ENCODE measurements around the gene BCL7B. TPM values are rescaled to one million over a fixed set of nuclear protein-coding genes. Genes with fewer than 3 reads are reported as not detected.

Gene BCL7B
- total RNA-seq, 1 experiment from 2014 or later, result 56.3 TPM

DNA sequence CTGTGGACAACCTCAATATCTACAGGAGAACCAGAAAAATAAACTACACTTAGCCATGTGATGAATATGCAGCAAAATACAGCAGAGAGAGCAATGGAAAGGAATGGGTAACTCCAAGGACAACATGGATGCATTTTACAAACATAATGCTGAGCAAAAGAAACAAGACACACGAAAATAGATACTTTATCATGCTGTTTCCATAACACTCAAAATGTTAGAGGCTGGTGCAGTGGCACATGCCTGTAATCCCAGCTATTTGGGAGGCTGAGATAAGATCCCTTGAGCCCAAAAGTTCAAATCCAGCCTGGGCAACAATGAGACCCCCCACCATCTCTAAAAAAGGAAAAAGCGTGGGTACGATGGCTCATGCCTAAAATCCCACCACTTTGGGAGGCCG is 8.3 kb downstream of the BCL7B start:
- peaks cover 36% of the 10 kb centered on the region for H3K36me3 ChIP-seq (ENCODE audit: insufficient read depth, low read length, poor library complexity, severe bottlenecking)

GRCh38 chr7:73547841-73548240 is 9.6 kb downstream of the BCL7B start:
- Histone ChIP-seq H3K4me3 (ENCODE audit: low read depth, low read length, poor library complexity, severe bottlenecking) (no peak overlapping the region), H3K9me3 (ENCODE audit: low read depth, low read length, poor library complexity, severe bottlenecking) (no peaks in the 10 kb centered on the region), H3K27ac (ENCODE audit: low read depth, low read length, poor library complexity, severe bottlenecking) (no peak overlapping the region), H3K27me3 (replicated peaks; ENCODE audit: insufficient read depth, low read depth, low read length, poor library complexity) (no peaks in the 10 kb centered on the region), H3K4me1 (ENCODE audit: insufficient read depth, low read length, poor library complexity, severe bottlenecking) (no peaks in the 10 kb centered on the region), H3K36me3 (ENCODE audit: insufficient read depth, low read length, poor library complexity, severe bottlenecking) (peaks cover 38% of the 10 kb centered on the region)
- no peak for DNase-seq (ENCODE audit: low spot score)
- POLR2A ChIA-PET (ENCODE audit: low non-redundant PET), result no interaction called here
- intact Hi-C loops (cut with micrococcal nuclease; ENCODE audit: unreplicated experiment), result no loop called here
- TF ChIP-seq EZH2 (IDR thresholded peaks at IDR 0.05; ENCODE audit: borderline replicate concordance, low read depth, low read length, poor library complexity, severe bottlenecking) (no peak), CTCF (conservative IDR thresholded peaks at IDR 0.05; ENCODE audit: low read depth, low read length) (no peak)
- CTCF ChIA-PET, result interaction anchor here (0.6 kb wide), 2 partner anchors 94 to 191 kb away, joined by 4 to 5 read pairs; no protein-coding TSS in a partner anchor
- no TSS peak for BruUV-seq (replicated peaks)

More for the DNA sequence above, 8.3 kb downstream of the BCL7B start:
- H3K4me1 ChIP-seq (ENCODE audit: insufficient read depth, low read length, poor library complexity, severe bottlenecking), result no peaks in the 10 kb centered on the region
- H3K27me3 ChIP-seq (replicated peaks; ENCODE audit: insufficient read depth, low read depth, low read length, poor library complexity), result no peaks in the 10 kb centered on the region
- POLR2A ChIA-PET (ENCODE audit: low non-redundant PET), result no interaction called here
- DNase-seq (ENCODE audit: low spot score), result no peak
- CTCF ChIA-PET, result no interaction called here
- H3K9me3 ChIP-seq (ENCODE audit: low read depth, low read length, poor library complexity, severe bottlenecking), result no peaks in the 10 kb centered on the region
- H3K27ac ChIP-seq (ENCODE audit: low read depth, low read length, poor library complexity, severe bottlenecking), result no peak overlapping the region
- no TSS peak for BruUV-seq (replicated peaks)
- H3K4me3 ChIP-seq (ENCODE audit: low read depth, low read length, poor library complexity, severe bottlenecking), result no peak overlapping the region
- intact Hi-C loops (cut with micrococcal nuclease; ENCODE audit: unreplicated experiment), result no loop called here
- TF ChIP-seq EZH2 (IDR thresholded peaks at IDR 0.05; ENCODE audit: borderline replicate concordance, low read depth, low read length, poor library complexity, severe bottlenecking) (no peak), CTCF (conservative IDR thresholded peaks at IDR 0.05; ENCODE audit: low read depth, low read length) (no peak)

DNA sequence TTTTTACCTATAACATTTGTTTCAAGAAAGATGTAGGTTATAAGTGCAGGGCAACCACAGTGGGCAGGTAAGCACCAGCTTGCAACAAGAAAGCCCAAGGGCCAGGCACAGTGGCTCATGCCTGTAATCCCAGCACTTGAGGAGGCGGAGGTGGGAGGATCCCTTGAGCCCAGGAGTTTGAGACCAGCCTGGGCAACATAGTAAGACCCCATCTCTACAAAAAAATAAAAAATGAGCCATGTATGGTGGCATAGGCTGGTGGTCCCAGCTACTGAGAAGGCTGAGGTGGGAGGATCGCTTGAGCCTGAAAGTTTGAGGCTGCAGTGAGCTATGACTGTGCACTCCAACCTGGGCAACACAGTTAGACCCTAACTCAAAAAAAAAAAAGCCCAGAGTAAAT is 12.8 kb downstream of the BCL7B start:
- no peaks in the 10 kb centered on the region for H3K27me3 ChIP-seq (replicated peaks; ENCODE audit: insufficient read depth, low read depth, low read length, poor library complexity)
- TF ChIP-seq EZH2 (IDR thresholded peaks at IDR 0.05; ENCODE audit: borderline replicate concordance, low read depth, low read length, poor library complexity, severe bottlenecking) (no peak), CTCF (conservative IDR thresholded peaks at IDR 0.05; ENCODE audit: low read depth, low read length) (no peak)
- no peak overlapping the region for H3K27ac ChIP-seq (ENCODE audit: low read depth, low read length, poor library complexity, severe bottlenecking)
- no peak for DNase-seq (ENCODE audit: low spot score)
- CTCF ChIA-PET, result no interaction called here
- no peak overlapping the region for H3K4me3 ChIP-seq (ENCODE audit: low read depth, low read length, poor library complexity, severe bottlenecking)
- BruUV-seq (replicated peaks), result no TSS peak
- no peaks in the 10 kb centered on the region for H3K9me3 ChIP-seq (ENCODE audit: low read depth, low read length, poor library complexity, severe bottlenecking)
- no peaks in the 10 kb centered on the region for H3K4me1 ChIP-seq (ENCODE audit: insufficient read depth, low read length, poor library complexity, severe bottlenecking)
- intact Hi-C loops (cut with micrococcal nuclease; ENCODE audit: unreplicated experiment), result no loop called here
- peaks cover 48% of the 10 kb centered on the region for H3K36me3 ChIP-seq (ENCODE audit: insufficient read depth, low read length, poor library complexity, severe bottlenecking)
- POLR2A ChIA-PET (ENCODE audit: low non-redundant PET), result no interaction called here

Measured in A673 (cell line).